ENCODE data around the gene CACNA2D4.

- TF ChIP-seq POLR2AphosphoS5 (IDR thresholded peaks at IDR 0.05; ENCODE audit: low read depth, low read length) = no peak
- no peak for TF ChIP-seq POLR2A (IDR thresholded peaks at IDR 0.05; ENCODE audit: low read depth, low read length)
Observed at GRCh38 chr12:1840981-1841425, 77.4 kb downstream of the CACNA2D4 start.

Data from GM12891 (cell line).